ENCODE measurements around the gene SDF2L1. TPM values are rescaled to one million over a fixed set of nuclear protein-coding genes. Genes with fewer than 3 reads are reported as not detected.

SDF2L1 gene
- total and polyA plus RNA-seq, 10 of the 15 experiments (the other 5 are each of a cell fraction or from before 2014, with no cell fraction given) = 3.0 to 214 (median 55.5) TPM

GRCh38 chr22:21669026-21669425 lies 26.9 kb downstream of the SDF2L1 start:
- Histone ChIP-seq H3K79me2 (ENCODE audit: control insufficient read depth, insufficient read depth, low read length) (peaks cover 15% of the 10 kb centered on the region), H2AFZ (ENCODE audit: control insufficient read depth, low read depth, low read length) (no peak overlapping the region), H3K36me3 (ENCODE audit: control insufficient read depth in 2 of 2, insufficient read depth in 2 of 2, low read length in 1 of 2) (peaks cover 13 to 15% of the 10 kb centered on the region in 2 experiments), H3K9me3 (replicated peaks; ENCODE audit: control insufficient read depth, insufficient read depth, low read length) (no peaks in the 10 kb centered on the region), H3K4me3 (no peak overlapping the region), H3K27me3 (replicated peaks in 1 of 2; ENCODE audit: control insufficient read depth in 2 of 2, insufficient read depth in 2 of 2, low read length in 1 of 2) (no peaks in the 10 kb centered on the region), H3K27ac (ENCODE audit: control insufficient read depth, insufficient read depth) (no peak overlapping the region), H3K9ac (ENCODE audit: control insufficient read depth, insufficient read depth, low read length) (no peak overlapping the region), H3K4me1 (ENCODE audit: control insufficient read depth, insufficient read depth, low read length) (peaks cover 12% of the 10 kb centered on the region), H3K4me2 (ENCODE audit: control insufficient read depth, insufficient read depth) (no peak overlapping the region), H4K20me1 (ENCODE audit: control insufficient read depth, insufficient read depth) (no peaks in the 10 kb centered on the region)
- no peak for DNase-seq (ENCODE audit: low read depth, low spot score)
- WGBS (ENCODE audit: insufficient coverage, insufficient replicate concordance, low lambda C conversion rate, missing lambda C conversion rate) = 59% methylated on average over 9 of the region's 9 CpGs
- RAD21 ChIA-PET (ENCODE audit: unreplicated experiment) = no interaction called here
- no peak for ATAC-seq
- TF ChIP-seq ETV6 (conservative IDR thresholded peaks at IDR 0.05 in 1 of 2, IDR thresholded peaks at IDR 0.05 in 1 of 2; ENCODE audit: borderline replicate concordance in 1 of 2, low read depth in 1 of 2) (no peak), LARP7 (IDR thresholded peaks at IDR 0.05) (no peak), E4F1 (IDR thresholded peaks at IDR 0.05; ENCODE audit: borderline replicate concordance, partially characterized antibody) (no peak), RAD21 (IDR thresholded peaks at IDR 0.05; ENCODE audit: insufficient read depth, low read depth, low read length) (no peak), BCLAF1 (IDR thresholded peaks at IDR 0.05) (no peak), JUND (IDR thresholded peaks at IDR 0.05; ENCODE audit: low read depth, low read length) (no peak), SP1 (IDR thresholded peaks at IDR 0.05; ENCODE audit: low read depth, low read length) (no peak)
- TF ChIP-seq, protein P1, sequence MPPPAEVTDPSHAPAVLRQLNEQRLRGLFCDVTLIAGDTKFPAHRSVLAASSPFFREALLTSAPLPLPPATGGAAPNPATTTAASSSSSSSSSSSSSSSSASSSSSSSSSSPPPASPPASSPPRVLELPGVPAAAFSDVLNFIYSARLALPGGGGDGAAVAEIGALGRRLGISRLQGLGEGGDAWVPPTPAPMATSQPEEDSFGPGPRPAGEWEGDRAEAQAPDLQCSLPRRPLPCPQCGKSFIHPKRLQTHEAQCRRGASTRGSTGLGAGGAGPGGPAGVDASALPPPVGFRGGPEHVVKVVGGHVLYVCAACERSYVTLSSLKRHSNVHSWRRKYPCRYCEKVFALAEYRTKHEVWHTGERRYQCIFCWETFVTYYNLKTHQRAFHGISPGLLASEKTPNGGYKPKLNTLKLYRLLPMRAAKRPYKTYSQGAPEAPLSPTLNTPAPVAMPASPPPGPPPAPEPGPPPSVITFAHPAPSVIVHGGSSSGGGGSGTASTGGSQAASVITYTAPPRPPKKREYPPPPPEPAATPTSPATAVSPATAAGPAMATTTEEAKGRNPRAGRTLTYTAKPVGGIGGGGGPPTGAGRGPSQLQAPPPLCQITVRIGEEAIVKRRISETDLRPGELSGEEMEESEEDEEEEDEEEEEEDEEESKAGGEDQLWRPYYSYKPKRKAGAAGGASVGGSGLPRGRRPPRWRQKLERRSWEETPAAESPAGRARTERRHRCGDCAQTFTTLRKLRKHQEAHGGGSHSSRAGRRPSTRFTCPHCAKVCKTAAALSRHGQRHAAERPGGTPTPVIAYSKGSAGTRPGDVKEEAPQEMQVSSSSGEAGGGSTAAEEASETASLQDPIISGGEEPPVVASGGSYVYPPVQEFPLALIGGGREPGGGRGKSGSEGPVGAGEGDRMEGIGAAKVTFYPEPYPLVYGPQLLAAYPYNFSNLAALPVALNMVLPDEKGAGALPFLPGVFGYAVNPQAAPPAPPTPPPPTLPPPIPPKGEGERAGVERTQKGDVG (CRISPR knock-in tag; IDR thresholded peaks at IDR 0.05) = no peak
- CTCF ChIA-PET = interaction anchor here (1.8 kb wide), 1 partner anchor 269 kb away, joined by 4 read pairs; no protein-coding TSS in a partner anchor
- in situ Hi-C loops (cut with MboI) (no loop called here), intact Hi-C loops (cut with micrococcal nuclease; ENCODE audit: unreplicated experiment) (no loop called here)
- FAIRE-seq = no peak
- SMC1A ChIA-PET (ENCODE audit: uncharacterized antibody, unreplicated experiment) = no interaction called here
- POLR2A ChIA-PET = no interaction called here
- no TSS peak for BruUV-seq (replicated peaks)

Data from GM12878 (cell line).